ENCODE results near the gene FNDC3B. TPM values are rescaled to one million over a fixed set of nuclear protein-coding genes. Genes with fewer than 3 reads are reported as not detected.

Gene FNDC3B
- total RNA-seq, 1 donor from 2014 or later, result 71.3 TPM

GRCh38 chr3:172018364-172018763, 21.0 kb upstream of the FNDC3B start:
- DNase-seq (ENCODE audit: low read depth), result no peak

DNA sequence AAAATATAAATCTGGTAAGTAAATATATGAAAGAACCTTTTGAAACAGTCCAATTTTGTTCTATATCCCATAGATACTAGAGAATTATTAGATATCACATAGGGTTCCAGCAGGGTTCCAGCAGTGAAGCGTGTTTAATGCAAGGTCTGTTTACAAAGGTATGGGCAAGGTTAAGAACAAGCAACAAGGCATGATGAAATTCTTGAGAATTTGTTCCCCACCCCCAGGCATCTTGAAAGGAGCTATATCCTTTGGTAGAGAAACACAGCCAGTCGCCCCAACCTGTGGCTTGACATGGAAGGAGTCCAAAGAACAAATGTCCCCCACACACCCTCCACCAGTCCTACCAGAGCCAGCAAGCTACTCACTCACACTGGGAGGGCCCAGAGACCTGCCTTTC, 18.6 kb upstream of the FNDC3B start:
- Histone ChIP-seq H3K36me3 (ENCODE audit: control insufficient read depth, insufficient read depth, low read length) (no peaks in the 10 kb centered on the region), H3K4me3 (ENCODE audit: low read depth, low read length) (no peak overlapping the region), H3K27me3 (ENCODE audit: control insufficient read depth, insufficient read depth, low read length) (no peaks in the 10 kb centered on the region)
- TF ChIP-seq CTCF (IDR thresholded peaks at IDR 0.05; ENCODE audit: insufficient read depth, low read length, poor library complexity, severe bottlenecking), result no peak
- DNase-seq (ENCODE audit: low read depth), result no peak

More at GRCh38 chr3:172018364-172018763, 21.0 kb upstream of the FNDC3B start:
- H3K4me3 ChIP-seq (ENCODE audit: low read depth, low read length), result no peak overlapping the region
- H3K27me3 ChIP-seq (ENCODE audit: control insufficient read depth, insufficient read depth, low read length), result no peaks in the 10 kb centered on the region
- no peaks in the 10 kb centered on the region for H3K36me3 ChIP-seq (ENCODE audit: control insufficient read depth, insufficient read depth, low read length)
- TF ChIP-seq CTCF (IDR thresholded peaks at IDR 0.05; ENCODE audit: insufficient read depth, low read length, poor library complexity, severe bottlenecking), result no peak

DNA sequence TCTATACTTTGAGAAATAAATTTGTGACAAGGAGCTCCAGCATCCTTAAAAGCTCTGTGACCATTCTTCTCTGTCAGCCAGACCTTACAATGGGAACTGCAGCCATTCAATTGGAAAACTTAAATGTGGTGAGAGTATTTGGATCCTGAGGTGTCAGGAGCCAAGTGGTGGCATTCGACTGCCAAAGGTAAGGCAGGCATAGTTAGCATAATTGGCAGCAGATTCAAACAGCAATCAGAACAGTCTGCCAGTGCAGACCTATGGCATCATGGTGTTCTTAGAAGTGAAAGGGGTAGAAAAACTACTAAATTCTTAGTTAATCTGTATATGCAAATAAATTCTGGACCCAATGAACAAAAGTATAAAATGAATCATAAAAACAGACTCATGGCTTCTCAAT, 18.2 kb upstream of the FNDC3B start:
- H3K4me3 ChIP-seq (ENCODE audit: low read depth, low read length), result no peak overlapping the region
- no peak for DNase-seq (ENCODE audit: low read depth)
- no peaks in the 10 kb centered on the region for H3K36me3 ChIP-seq (ENCODE audit: control insufficient read depth, insufficient read depth, low read length)
- H3K27me3 ChIP-seq (ENCODE audit: control insufficient read depth, insufficient read depth, low read length), result no peaks in the 10 kb centered on the region
- no peak for TF ChIP-seq CTCF (IDR thresholded peaks at IDR 0.05; ENCODE audit: insufficient read depth, low read length, poor library complexity, severe bottlenecking)

DNA sequence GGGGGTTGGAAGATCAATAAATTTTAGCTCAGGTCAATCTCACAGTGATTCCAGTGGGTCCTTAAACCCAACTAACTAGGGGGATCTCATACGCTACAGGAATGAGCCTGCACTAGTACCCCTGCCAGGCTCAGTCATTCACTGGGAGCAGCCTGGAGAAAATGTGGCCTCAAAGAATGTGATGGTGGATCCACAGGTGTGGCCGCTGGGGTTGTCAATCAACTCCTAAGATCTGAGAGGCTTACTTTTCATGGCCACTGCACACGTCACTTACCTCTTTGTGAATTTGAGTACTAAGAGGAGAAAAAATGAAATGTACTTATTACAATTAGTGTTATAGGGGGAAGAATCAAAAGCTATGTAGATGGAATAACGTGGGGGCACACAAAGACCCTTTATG, 17.5 kb upstream of the FNDC3B start:
- TF ChIP-seq CTCF (IDR thresholded peaks at IDR 0.05; ENCODE audit: insufficient read depth, low read length, poor library complexity, severe bottlenecking), result no peak
- H3K4me3 ChIP-seq (ENCODE audit: low read depth, low read length), result no peak overlapping the region
- H3K27me3 ChIP-seq (ENCODE audit: control insufficient read depth, insufficient read depth, low read length), result no peaks in the 10 kb centered on the region
- no peaks in the 10 kb centered on the region for H3K36me3 ChIP-seq (ENCODE audit: control insufficient read depth, insufficient read depth, low read length)
- DNase-seq (ENCODE audit: low read depth), result no peak

- no peak for TF ChIP-seq CTCF (IDR thresholded peaks at IDR 0.05; ENCODE audit: insufficient read depth, low read length, poor library complexity, severe bottlenecking)
- no peaks in the 10 kb centered on the region for H3K27me3 ChIP-seq (ENCODE audit: control insufficient read depth, insufficient read depth, low read length)
- no peak overlapping the region for H3K4me3 ChIP-seq (ENCODE audit: low read depth, low read length)
- DNase-seq (ENCODE audit: low read depth), result no peak
- H3K36me3 ChIP-seq (ENCODE audit: control insufficient read depth, insufficient read depth, low read length), result no peaks in the 10 kb centered on the region
Observed at GRCh38 chr3:172023915-172024314, 15.5 kb upstream of the FNDC3B start.

- no peak for TF ChIP-seq CTCF (IDR thresholded peaks at IDR 0.05; ENCODE audit: insufficient read depth, low read length, poor library complexity, severe bottlenecking)
- Histone ChIP-seq H3K4me3 (ENCODE audit: low read depth, low read length) (no peak overlapping the region), H3K36me3 (ENCODE audit: control insufficient read depth, insufficient read depth, low read length) (no peaks in the 10 kb centered on the region), H3K27me3 (ENCODE audit: control insufficient read depth, insufficient read depth, low read length) (no peaks in the 10 kb centered on the region)
- no peak for DNase-seq (ENCODE audit: low read depth)
Observed at GRCh38 chr3:172024679-172025078, 14.7 kb upstream of the FNDC3B start.

All from kidney epithelial cell (primary cell).